ENCODE data around the gene ABCC4.

DNA sequence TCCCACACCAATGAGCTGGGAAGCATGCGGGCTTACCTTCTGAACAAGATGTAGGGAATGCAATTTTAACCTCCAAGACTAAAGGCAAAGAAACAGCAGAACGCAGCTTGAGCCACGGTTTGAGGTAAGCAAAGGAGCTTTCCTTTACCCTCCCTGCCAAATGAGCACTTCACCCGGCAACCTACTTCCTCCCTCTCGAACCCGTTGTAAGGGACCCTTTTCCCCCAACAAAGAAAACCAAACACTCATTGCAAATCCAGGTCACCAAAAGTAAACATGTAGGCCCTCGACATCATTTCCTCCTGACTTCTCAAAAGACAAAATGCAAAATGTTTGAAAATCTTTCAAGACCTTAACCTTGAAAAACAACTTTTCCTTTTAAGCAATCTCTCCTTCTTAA lies 65.3 kb downstream of the ABCC4 start:
- TF ChIP-seq CTCF (IDR thresholded peaks at IDR 0.05; ENCODE audit: poor library complexity, severe bottlenecking) (no peak), RAD21 (conservative IDR thresholded peaks at IDR 0.05) (no peak), MXI1 (conservative IDR thresholded peaks at IDR 0.05; ENCODE audit: poor library complexity, severe bottlenecking) (no peak), POLR2AphosphoS5 (IDR thresholded peaks at IDR 0.05) (no peak), SMC3 (conservative IDR thresholded peaks at IDR 0.05; ENCODE audit: poor library complexity) (no peak)

Data from neural cell (in vitro differentiated cells).